Ishikawa (cell line): ENCODE data around the gene ST6GALNAC3.

Experiments
- EGR1 ChIP-seq: IDR thresholded peaks from 2 replicates; pipeline ENCODE4 v1.6.1; 2012
- YY1 ChIP-seq: IDR thresholded peaks from 2 replicates; pipeline ENCODE4 v1.6.1; 2012; ENCODE audit warnings: low read depth

DNA sequence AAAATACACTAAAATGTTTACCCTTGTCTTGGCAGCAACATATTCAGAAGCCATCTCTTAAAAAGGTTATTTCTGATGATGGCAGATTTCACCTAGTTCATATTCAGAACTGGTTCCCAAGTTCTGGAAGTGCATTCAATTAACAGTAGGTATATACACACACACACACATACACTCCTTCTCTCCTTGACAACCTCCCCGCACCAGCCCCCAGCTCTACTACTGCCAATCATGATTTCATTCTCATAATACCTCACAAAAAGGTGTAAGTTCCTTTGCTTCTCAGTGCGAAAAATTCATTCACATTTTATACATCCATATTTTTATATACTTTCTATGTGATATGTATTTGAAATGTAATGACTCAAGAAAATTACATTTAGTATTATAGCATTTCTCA lies 564.6 kb downstream of the ST6GALNAC3 start:
- TF ChIP-seq EGR1 (no peak), YY1 (no peak)
